ENCODE data around the gene ZFP36L2. TPM values are rescaled to one million over a fixed set of nuclear protein-coding genes. Genes with fewer than 3 reads are reported as not detected.
A peak's percentile ranks its signal among the peaks of the same experiment; 100 is the strongest.
"Not testable (repeated sequence)": the region's sequence is repeated elsewhere in the genome, so short reads cannot be mapped to it uniquely, and the experiment has no call there.

ZFP36L2 gene
- total RNA-seq, 4 donors from 2014 or later = 90.0 to 141 (median 116) TPM

DNA sequence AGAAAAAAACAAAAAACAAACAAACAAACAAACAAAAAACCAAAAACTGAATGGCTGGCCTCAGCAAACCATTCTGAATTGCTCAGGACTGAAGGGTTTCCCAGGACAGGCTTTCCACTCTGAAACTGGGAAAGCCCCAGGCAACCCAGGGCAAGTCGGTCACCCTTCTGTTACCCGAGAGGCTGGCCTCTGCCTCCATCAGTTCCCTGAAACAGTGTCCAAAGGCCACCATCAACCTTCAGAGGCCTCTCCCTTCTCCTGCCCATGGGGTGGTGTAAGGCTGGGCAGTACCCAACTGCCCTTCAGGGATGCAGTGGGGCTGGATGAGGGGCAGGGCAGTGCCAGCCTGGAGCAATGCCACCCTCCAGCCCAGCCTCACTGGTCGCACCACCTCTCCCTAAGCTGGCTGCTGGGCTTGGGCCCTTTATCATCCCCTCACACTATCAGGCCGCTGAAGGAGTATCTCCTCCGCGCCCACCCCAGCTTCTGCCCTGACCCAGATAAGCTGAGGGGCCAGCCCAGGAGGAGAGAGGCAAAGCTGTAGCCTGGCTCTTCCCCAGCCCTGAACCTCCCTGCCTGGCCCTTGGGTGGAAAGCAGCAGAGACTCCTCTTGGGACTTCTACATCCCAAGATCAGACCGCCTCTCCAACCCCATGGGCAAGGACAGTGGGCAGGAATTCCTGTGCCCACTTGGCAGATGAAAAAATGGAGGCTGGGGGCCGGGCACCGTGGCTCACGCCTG lies 35.9 kb downstream of the ZFP36L2 start:
- TF ChIP-seq POLR2A (IDR thresholded peaks at IDR 0.05) = no peak
- no peak for TF ChIP-seq EP300 (IDR thresholded peaks at IDR 0.05)
- no peak for TF ChIP-seq CTCF (IDR thresholded peaks at IDR 0.05)
- no peaks in the 10 kb centered on the region for H3K36me3 ChIP-seq
- no peak overlapping the region for H3K4me3 ChIP-seq
- H3K27me3 ChIP-seq = no peaks in the 10 kb centered on the region
- peaks cover 0 to 26% (median 6%) of the 10 kb centered on the region in 4 donors for H3K4me1 ChIP-seq
- no peaks in the 10 kb centered on the region for H3K9me3 ChIP-seq
- WGBS, 2 donors = 85 to 86% methylated on average over 10 of the region's 10 CpGs
- no peak overlapping the region for H3K27ac ChIP-seq
- no peak for DNase-seq (ENCODE audit: low spot score in 2 of 2)

- WGBS, 2 donors = 87 to 89% methylated on average over 7 of the region's 7 CpGs
- not testable (repeated sequence) for DNase-seq (ENCODE audit: low spot score in 2 of 2); H3K27ac ChIP-seq; H3K9me3 ChIP-seq; H3K27me3 ChIP-seq; H3K36me3 ChIP-seq; H3K4me3 ChIP-seq
- peaks cover 0 to 22% (median 6%) of the 10 kb centered on the region in 4 donors for H3K4me1 ChIP-seq
These were observed 36.5 kb downstream of the ZFP36L2 start for GRCh38 chr2:43189861-43190260.

DNA sequence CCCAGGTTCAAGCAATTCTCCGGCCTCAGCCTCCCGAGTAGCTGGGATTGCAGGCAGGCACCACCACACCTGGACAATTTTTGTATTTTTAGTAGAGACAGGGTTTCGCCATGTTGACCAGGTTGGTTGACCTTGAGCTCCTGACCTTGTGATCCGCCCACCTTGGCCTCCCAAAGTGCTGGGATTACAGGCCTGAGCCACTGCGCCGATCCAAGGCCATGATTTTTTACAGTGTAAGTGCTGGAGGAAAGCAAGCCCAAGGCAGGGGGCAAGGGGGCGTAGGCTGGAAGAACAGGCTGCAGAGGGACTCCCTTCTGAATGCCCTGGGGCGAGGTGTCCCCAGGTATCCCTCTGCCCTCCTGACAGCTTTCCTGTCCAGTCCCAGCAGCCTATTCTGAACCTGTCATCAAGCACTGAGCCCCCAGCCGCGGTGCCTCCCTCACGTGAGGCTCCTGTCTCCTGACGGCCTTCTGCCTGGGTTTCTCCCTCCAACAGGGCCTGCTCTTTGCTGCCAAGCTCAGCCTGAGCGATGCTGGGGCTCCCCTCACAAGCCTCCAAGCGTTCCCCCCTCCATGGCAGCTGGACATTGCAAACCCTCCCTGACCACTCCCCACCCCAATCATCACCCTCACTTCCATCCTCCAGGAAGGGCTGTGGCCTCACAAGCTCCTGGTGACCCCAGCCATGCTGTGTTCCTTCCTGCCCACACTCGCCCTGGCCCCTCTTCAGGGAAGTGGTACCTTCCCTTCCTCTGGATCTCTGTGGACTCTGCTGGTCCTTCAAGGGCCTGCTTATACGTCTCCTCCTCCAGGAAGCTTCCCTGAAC lies 37.6 kb downstream of the ZFP36L2 start:
- H3K4me3 ChIP-seq = no peak overlapping the region
- no peak for DNase-seq (ENCODE audit: low spot score in 2 of 2)

GRCh38 chr2:43186679-43187374 lies 39.6 kb downstream of the ZFP36L2 start:
- Histone ChIP-seq H3K4me3 (no peak overlapping the region), H3K9me3 (no peaks in the 10 kb centered on the region), H3K4me1 (peaks cover 0 to 15% (median 6%) of the 10 kb centered on the region in 4 donors), H3K36me3 (no peaks in the 10 kb centered on the region), H3K27ac (peak overlapping the region in 3 of 4 donors; percentile 66 to 71 (median 67)), H3K27me3 (no peaks in the 10 kb centered on the region)
- 53 to 66% methylated on average over 9 to 10 of the region's 12 CpGs for WGBS, 2 donors
- DNase-seq (ENCODE audit: low spot score in 2 of 2) = peak in 1 of 2 donors; percentile 48
- no peak for TF ChIP-seq POLR2A (IDR thresholded peaks at IDR 0.05)
- no peak for TF ChIP-seq CTCF (IDR thresholded peaks at IDR 0.05)
- TF ChIP-seq EP300 (IDR thresholded peaks at IDR 0.05) = no peak

More for the DNA sequence above, 37.6 kb downstream of the ZFP36L2 start:
- Histone ChIP-seq H3K27ac (no peak overlapping the region), H3K4me1 (peaks cover 0 to 23% (median 6%) of the 10 kb centered on the region in 4 donors), H3K9me3 (no peaks in the 10 kb centered on the region), H3K27me3 (no peaks in the 10 kb centered on the region), H3K36me3 (no peaks in the 10 kb centered on the region)
- TF ChIP-seq POLR2A (IDR thresholded peaks at IDR 0.05) = no peak
- TF ChIP-seq EP300 (IDR thresholded peaks at IDR 0.05) = no peak
- no peak for TF ChIP-seq CTCF (IDR thresholded peaks at IDR 0.05)
- WGBS, 2 donors = 92 to 99% methylated on average over 16 of the region's 16 CpGs

GRCh38 chr2:43186321-43186678 lies 40.1 kb downstream of the ZFP36L2 start:
- DNase-seq (ENCODE audit: low spot score in 2 of 2) = no peak
- H3K27ac ChIP-seq = peak overlapping the region in 3 of 4 donors; percentile 66 to 71 (median 67)
- no peaks in the 10 kb centered on the region for H3K9me3 ChIP-seq
- TF ChIP-seq EP300 (IDR thresholded peaks at IDR 0.05) (no peak), POLR2A (IDR thresholded peaks at IDR 0.05) (no peak), CTCF (IDR thresholded peaks at IDR 0.05) (no peak)
- H3K4me1 ChIP-seq = peaks cover 0 to 15% (median 6%) of the 10 kb centered on the region in 4 donors
- H3K4me3 ChIP-seq = no peak overlapping the region
- WGBS, 2 donors = 90 to 93% methylated on average over 6 of the region's 6 CpGs
- no peaks in the 10 kb centered on the region for H3K27me3 ChIP-seq
- no peaks in the 10 kb centered on the region for H3K36me3 ChIP-seq

Data from tibial nerve (tissue), 4 donors.